GM23338 (cell line): ENCODE data around the gene SLC27A4. TPM values are rescaled to one million over a fixed set of nuclear protein-coding genes. Genes with fewer than 3 reads are reported as not detected.

Experiments used
- ATAC-seq: fragments of 200-7000 bp; cut with Tn5 transposase; 3 replicates; pipeline ENCODE4 v1.9.1; 2020
- DNase-seq: peaks from one replicate; pipeline ENCODE4 v3.0.0-alpha.2; 2015; ENCODE audit warnings: low spot score
- H2AFZ ChIP-seq: fragments of 200-600 bp; sonication (generic); 2 replicates; pipeline ENCODE4 v1.8.0; 2016; ENCODE audit warnings: antibody characterized with exemption, mild to moderate bottlenecking, moderate library complexity
- H3F3A ChIP-seq: fragments of 200-600 bp; sonication (generic); replicated peaks from 2 replicates; pipeline ENCODE4 v1.8.0; 2017; ENCODE audit warnings: antibody characterized with exemption, mixed run types, low read depth
- H3K27ac ChIP-seq: fragments of 200-600 bp; sonication (generic); 2 replicates; pipeline ENCODE4 v1.6.1; 2016; ENCODE audit warnings: low read depth
- H3K27me3 ChIP-seq: fragments of 200-600 bp; sonication (generic); 2 replicates; pipeline ENCODE4 v1.8.0; 2016; ENCODE audit warnings: mild to moderate bottlenecking, mixed run types, moderate library complexity; ENCODE audit not compliant: insufficient read depth
- H3K36me3 ChIP-seq: fragments of 200-600 bp; sonication (generic); 2 replicates; pipeline ENCODE4 v1.8.0; 2016; ENCODE audit warnings: mild to moderate bottlenecking; ENCODE audit not compliant: insufficient read depth
- H3K4me1 ChIP-seq: fragments of 200-600 bp; sonication (generic); 2 replicates; pipeline ENCODE4 v1.8.0; 2016; ENCODE audit warnings: mild to moderate bottlenecking, moderate library complexity; ENCODE audit not compliant: insufficient read depth
- H3K4me2 ChIP-seq: fragments of 200-600 bp; sonication (generic); 2 replicates; pipeline ENCODE4 v1.7.1; 2017; ENCODE audit warnings: mixed run types
- H3K4me3 ChIP-seq: fragments of 200-600 bp; sonication (generic); 2 replicates; pipeline ENCODE4 v1.6.1; 2016; ENCODE audit warnings: mixed run types
- H3K79me2 ChIP-seq: fragments of 200-600 bp; sonication (generic); replicated peaks from 2 replicates; pipeline ENCODE4 v1.8.0; 2017; ENCODE audit warnings: mild to moderate bottlenecking; ENCODE audit not compliant: insufficient read depth
- H3K9me2 ChIP-seq: fragments of 200-600 bp; sonication (generic); 2 replicates; pipeline ENCODE4 v1.8.0; 2017; ENCODE audit not compliant: insufficient read depth
- H4K20me1 ChIP-seq: fragments of 200-600 bp; sonication (generic); replicated peaks from 2 replicates; pipeline ENCODE4 v1.8.0; 2017; ENCODE audit warnings: mild to moderate bottlenecking; ENCODE audit not compliant: insufficient read depth
- H3K27ac Mint-ChIP-seq: 2 replicates; pipeline ENCODE4 v1.8.0; 2020; ENCODE audit warnings: inconsistent platforms, mild to moderate bottlenecking, moderate library complexity, mixed read lengths
- H3K27me3 Mint-ChIP-seq: 3 replicates; pipeline ENCODE4 v1.8.0; 2022; ENCODE audit warnings: low read depth, mild to moderate bottlenecking, moderate library complexity, mixed read lengths, inconsistent platforms; ENCODE audit not compliant: insufficient read depth, poor library complexity
- H3K36me3 Mint-ChIP-seq: 3 replicates; pipeline ENCODE4 v1.8.0; 2021; ENCODE audit warnings: low read depth, mild to moderate bottlenecking, inconsistent platforms, moderate library complexity, mixed read lengths
- H3K4me1 Mint-ChIP-seq: 3 replicates; pipeline ENCODE4 v1.8.0; 2020; ENCODE audit warnings: mild to moderate bottlenecking, inconsistent platforms, mixed read lengths
- H3K4me3 Mint-ChIP-seq: 3 replicates; pipeline ENCODE4 v1.8.0; 2021; ENCODE audit warnings: moderate library complexity, mild to moderate bottlenecking, inconsistent platforms, mixed read lengths
- H3K9me3 Mint-ChIP-seq: 3 replicates; pipeline ENCODE4 v1.8.0; 2020; ENCODE audit warnings: moderate library complexity, mild to moderate bottlenecking, inconsistent platforms, mixed read lengths
- CREB1 ChIP-seq: fragments of 250-450 bp; sonication (Bioruptor Pico); IDR thresholded peaks from 2 replicates; pipeline ENCODE4 v1.5.0; 2020; ENCODE audit warnings: low read depth, mild to moderate bottlenecking, moderate library complexity
- CTCF ChIP-seq, 2 experiments: fragments of 200-600 bp in 1 of 2; sonication (generic) in 1 of 2; conservative IDR thresholded peaks; 2 replicates each; pipeline versions ENCODE4 v1.5.1 to v1.6.1; 2016 to 2017; ENCODE audit warnings: antibody characterized with exemption in 2 of 2, low read depth in 2 of 2, mild to moderate bottlenecking in 2 of 2, moderate library complexity in 1 of 2
- EZH2 ChIP-seq: fragments of 200-600 bp; sonication (generic); IDR thresholded peaks from one replicate; pipeline ENCODE4 v1.8.0; 2017; ENCODE audit warnings: antibody characterized with exemption, mild to moderate bottlenecking, low read depth; ENCODE audit not compliant: unreplicated experiment
- EZH2phosphoT487 ChIP-seq: fragments of 200-600 bp; sonication (generic); IDR thresholded peaks from one replicate; pipeline ENCODE4 v1.8.1; 2018; ENCODE audit warnings: antibody characterized with exemption; ENCODE audit not compliant: unreplicated experiment
- NANOG ChIP-seq: IDR thresholded peaks from 2 replicates; pipeline ENCODE4 v1.6.1; 2016; ENCODE audit warnings: antibody characterized with exemption, borderline replicate concordance
- POLR2AphosphoS5 ChIP-seq: IDR thresholded peaks from 2 replicates; pipeline ENCODE4 v1.6.1; 2016; ENCODE audit warnings: antibody characterized with exemption, low read depth
- REST ChIP-seq: IDR thresholded peaks from one replicate; pipeline ENCODE4 v1.6.1; 2018; ENCODE audit warnings: antibody characterized with exemption; ENCODE audit not compliant: unreplicated experiment
- ZNF114 ChIP-seq: fragments of 250-450 bp; sonication (Bioruptor Pico); IDR thresholded peaks from 2 replicates; pipeline ENCODE4 v1.5.0; 2020; ENCODE audit warnings: mild to moderate bottlenecking, moderate library complexity
- polyA plus RNA-seq: library from polyadenylated mRNA; unstranded; fragments of >200 nt; fragmentation: Nextera tagmentation; extraction: Ambion mirVana; gene quantifications from 2 replicates; pipeline ENCODE4 v1.2.1, GENCODE V29; 2016
- total RNA-seq: library from RNA; depleted of rRNA; stranded (reverse); fragments of >200 nt; shearing (Covaris generic); gene quantifications from 2 replicates; pipeline ENCODE4 v1.2.3, GENCODE V29; 2014
- TF ChIP-seq, protein P1 (sequence below): fragments of 250-450 bp; sonication (Bioruptor Pico); IDR thresholded peaks from 2 replicates; pipeline ENCODE4 v1.5.0; 2020; ENCODE audit warnings: mild to moderate bottlenecking, moderate library complexity

SLC27A4 gene
- total and polyA plus RNA-seq, 2 experiments from 2014 or later: 7.9 to 25.3 TPM

DNA sequence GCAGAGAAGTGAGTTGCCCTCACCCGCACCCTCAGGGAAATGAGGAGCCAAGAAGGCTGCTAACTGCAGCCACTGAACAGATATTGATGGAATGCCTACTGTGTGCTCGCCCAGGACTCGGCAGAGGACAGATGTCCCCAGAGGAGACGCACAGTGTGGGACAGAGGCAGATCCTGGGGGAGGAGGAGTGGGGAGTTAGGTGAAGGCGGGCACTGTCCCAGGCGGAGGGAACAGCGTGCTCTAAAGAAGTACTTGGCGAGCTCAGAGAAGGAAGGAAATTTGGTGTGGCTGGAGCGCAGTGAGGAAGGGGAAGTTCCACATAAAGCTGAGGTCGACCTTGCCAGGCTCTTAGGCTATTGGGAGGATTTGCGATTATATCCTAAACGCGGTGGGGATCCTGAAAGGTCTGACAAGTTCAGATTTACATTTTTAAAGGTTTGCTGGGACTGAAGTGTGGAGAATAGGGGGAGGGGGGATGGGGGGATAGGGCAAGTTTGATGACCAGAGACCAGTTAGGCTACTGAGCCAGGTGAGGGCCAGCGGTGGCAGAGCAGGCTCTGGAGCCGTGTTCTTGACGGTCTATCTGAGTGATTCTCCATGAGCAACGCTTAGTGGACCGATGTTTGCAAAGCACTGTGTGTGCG, 56.8 kb downstream of the SLC27A4 start:
- H3F3A ChIP-seq: peaks cover 31% of the 10 kb centered on the region
- Mint-ChIP-seq H3K4me3 (no peak overlapping the region; the same call in 2 of the 3 replicates), H3K9me3 (no peaks in the 10 kb centered on the region), H3K27me3 (peaks cover 95% of the 10 kb centered on the region), H3K4me1 (peaks cover 26% of the 10 kb centered on the region), H3K36me3 (no peaks in the 10 kb centered on the region; the same call in 2 of the 3 replicates), H3K27ac (no peak overlapping the region)
- no peaks in the 10 kb centered on the region for H3K79me2 ChIP-seq
- H4K20me1 ChIP-seq: peaks cover 15% of the 10 kb centered on the region; the same call in 1 of the 2 replicates
- no peak for TF ChIP-seq ZNF114 (CRISPR knock-in tag)
- TF ChIP-seq POLR2AphosphoS5: peak; percentile 73
- TF ChIP-seq, protein P1, sequence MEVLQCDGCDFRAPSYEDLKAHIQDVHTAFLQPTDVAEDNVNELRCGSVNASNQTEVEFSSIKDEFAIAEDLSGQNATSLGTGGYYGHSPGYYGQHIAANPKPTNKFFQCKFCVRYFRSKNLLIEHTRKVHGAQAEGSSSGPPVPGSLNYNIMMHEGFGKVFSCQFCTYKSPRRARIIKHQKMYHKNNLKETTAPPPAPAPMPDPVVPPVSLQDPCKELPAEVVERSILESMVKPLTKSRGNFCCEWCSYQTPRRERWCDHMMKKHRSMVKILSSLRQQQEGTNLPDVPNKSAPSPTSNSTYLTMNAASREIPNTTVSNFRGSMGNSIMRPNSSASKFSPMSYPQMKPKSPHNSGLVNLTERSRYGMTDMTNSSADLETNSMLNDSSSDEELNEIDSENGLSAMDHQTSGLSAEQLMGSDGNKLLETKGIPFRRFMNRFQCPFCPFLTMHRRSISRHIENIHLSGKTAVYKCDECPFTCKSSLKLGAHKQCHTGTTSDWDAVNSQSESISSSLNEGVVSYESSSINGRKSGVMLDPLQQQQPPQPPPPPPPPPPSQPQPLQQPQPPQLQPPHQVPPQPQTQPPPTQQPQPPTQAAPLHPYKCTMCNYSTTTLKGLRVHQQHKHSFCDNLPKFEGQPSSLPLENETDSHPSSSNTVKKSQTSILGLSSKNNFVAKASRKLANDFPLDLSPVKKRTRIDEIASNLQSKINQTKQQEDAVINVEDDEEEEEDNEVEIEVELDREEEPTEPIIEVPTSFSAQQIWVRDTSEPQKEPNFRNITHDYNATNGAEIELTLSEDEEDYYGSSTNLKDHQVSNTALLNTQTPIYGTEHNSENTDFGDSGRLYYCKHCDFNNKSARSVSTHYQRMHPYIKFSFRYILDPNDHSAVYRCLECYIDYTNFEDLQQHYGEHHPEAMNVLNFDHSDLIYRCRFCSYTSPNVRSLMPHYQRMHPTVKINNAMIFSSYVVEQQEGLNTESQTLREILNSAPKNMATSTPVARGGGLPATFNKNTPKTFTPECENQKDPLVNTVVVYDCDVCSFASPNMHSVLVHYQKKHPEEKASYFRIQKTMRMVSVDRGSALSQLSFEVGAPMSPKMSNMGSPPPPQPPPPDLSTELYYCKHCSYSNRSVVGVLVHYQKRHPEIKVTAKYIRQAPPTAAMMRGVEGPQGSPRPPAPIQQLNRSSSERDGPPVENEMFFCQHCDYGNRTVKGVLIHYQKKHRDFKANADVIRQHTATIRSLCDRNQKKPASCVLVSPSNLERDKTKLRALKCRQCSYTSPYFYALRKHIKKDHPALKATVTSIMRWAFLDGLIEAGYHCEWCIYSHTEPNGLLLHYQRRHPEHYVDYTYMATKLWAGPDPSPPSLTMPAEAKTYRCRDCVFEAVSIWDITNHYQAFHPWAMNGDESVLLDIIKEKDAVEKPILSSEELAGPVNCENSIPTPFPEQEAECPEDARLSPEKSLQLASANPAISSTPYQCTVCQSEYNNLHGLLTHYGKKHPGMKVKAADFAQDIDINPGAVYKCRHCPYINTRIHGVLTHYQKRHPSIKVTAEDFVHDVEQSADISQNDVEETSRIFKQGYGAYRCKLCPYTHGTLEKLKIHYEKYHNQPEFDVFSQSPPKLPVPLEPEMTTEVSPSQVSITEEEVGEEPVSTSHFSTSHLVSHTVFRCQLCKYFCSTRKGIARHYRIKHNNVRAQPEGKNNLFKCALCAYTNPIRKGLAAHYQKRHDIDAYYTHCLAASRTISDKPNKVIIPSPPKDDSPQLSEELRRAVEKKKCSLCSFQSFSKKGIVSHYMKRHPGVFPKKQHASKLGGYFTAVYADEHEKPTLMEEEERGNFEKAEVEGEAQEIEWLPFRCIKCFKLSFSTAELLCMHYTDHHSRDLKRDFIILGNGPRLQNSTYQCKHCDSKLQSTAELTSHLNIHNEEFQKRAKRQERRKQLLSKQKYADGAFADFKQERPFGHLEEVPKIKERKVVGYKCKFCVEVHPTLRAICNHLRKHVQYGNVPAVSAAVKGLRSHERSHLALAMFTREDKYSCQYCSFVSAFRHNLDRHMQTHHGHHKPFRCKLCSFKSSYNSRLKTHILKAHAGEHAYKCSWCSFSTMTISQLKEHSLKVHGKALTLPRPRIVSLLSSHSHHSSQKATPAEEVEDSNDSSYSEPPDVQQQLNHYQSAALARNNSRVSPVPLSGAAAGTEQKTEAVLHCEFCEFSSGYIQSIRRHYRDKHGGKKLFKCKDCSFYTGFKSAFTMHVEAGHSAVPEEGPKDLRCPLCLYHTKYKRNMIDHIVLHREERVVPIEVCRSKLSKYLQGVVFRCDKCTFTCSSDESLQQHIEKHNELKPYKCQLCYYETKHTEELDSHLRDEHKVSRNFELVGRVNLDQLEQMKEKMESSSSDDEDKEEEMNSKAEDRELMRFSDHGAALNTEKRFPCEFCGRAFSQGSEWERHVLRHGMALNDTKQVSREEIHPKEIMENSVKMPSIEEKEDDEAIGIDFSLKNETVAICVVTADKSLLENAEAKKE (CRISPR knock-in tag): no peak
- no peak for TF ChIP-seq EZH2
- no peak for TF ChIP-seq REST
- TF ChIP-seq CREB1 (CRISPR knock-in tag): no peak
- 0 out of 2 replicates have a peak, but pooled peaks have one; percentile 1 for TF ChIP-seq NANOG
- TF ChIP-seq EZH2phosphoT487: peak; percentile 52
- no peak for TF ChIP-seq CTCF (conservative IDR thresholded peaks at IDR 0.05; ENCODE audit: low read depth in 2 of 2)
- peaks cover 34% of the 10 kb centered on the region for H3K4me1 ChIP-seq
- H3K9me2 ChIP-seq: no peaks in the 10 kb centered on the region
- peaks cover 100% of the 10 kb centered on the region for H3K27me3 ChIP-seq
- peak overlapping the region; percentile 49; the same call in 1 of the 2 replicates for H3K4me2 ChIP-seq
- no peak overlapping the region for H3K27ac ChIP-seq
- H3K4me3 ChIP-seq: no peak overlapping the region
- peak; percentile 42 for ATAC-seq
- no peaks in the 10 kb centered on the region for H3K36me3 ChIP-seq
- peak; percentile 87 for DNase-seq
- H2AFZ ChIP-seq: no peak overlapping the region
